ENCODE results near the gene APBA2. TPM values are rescaled to one million over a fixed set of nuclear protein-coding genes. Genes with fewer than 3 reads are reported as not detected.

Gene APBA2
- total and polyA plus RNA-seq, 2 donors: 6.7 to 15.3 TPM

DNA sequence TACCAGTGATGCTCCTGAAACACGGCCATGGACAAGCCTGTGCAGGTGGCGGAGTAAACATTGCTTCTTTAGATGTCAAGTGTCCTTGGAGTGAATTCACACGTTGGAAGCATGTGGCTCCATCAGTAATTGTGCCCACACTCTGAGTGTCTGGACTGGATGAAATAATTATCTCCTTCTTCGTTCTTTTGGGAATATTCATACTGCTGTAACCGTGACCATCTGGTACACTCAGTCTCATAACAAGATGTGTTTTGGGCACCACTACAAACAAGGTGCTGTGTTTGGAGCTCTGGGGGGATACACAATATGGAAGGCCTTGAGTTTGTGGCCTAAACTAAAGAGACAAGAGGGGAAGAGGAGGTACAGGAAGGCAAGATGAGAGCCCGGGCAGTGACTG lies 165.6 kb downstream of the APBA2 start:
- no peak for DNase-seq (ENCODE audit: low read depth in 6 of 9, low spot score in 9 of 9)
- peaks cover 8 to 9% of the 10 kb centered on the region in 2 donors for H3K4me1 ChIP-seq (ENCODE audit: control insufficient read depth in 2 of 2, insufficient read depth in 2 of 2, low read length in 2 of 2)
- WGBS: 89% methylated on average over 6 of the region's 6 CpGs

GRCh38 chr15:29053006-29053405 lies 167.2 kb downstream of the APBA2 start:
- DNase-seq (ENCODE audit: low read depth in 6 of 9, low spot score in 9 of 9): no peak
- 97% methylated on average over 8 of the region's 8 CpGs for WGBS
- no peak overlapping the region for H3K4me3 ChIP-seq (ENCODE audit: low read length in 2 of 2)
- H3K27me3 ChIP-seq (ENCODE audit: control insufficient read depth in 2 of 2, insufficient read depth in 1 of 2, low read length in 1 of 2): no peaks in the 10 kb centered on the region
- H3K9me3 ChIP-seq (ENCODE audit: control insufficient read depth in 2 of 2, insufficient read depth in 1 of 2, low read length in 1 of 2): no peaks in the 10 kb centered on the region
- peaks cover 8 to 9% of the 10 kb centered on the region in 2 donors for H3K4me1 ChIP-seq (ENCODE audit: control insufficient read depth in 2 of 2, insufficient read depth in 2 of 2, low read length in 2 of 2)
- H3K27ac ChIP-seq (ENCODE audit: low read depth in 1 of 2, low read length in 1 of 2): no peak overlapping the region
- H3K36me3 ChIP-seq (ENCODE audit: control insufficient read depth in 2 of 2, insufficient read depth in 2 of 2, low read length in 1 of 2): no peaks in the 10 kb centered on the region

More for the DNA sequence above, 165.6 kb downstream of the APBA2 start:
- H3K9me3 ChIP-seq (ENCODE audit: control insufficient read depth in 2 of 2, insufficient read depth in 1 of 2, low read length in 1 of 2): no peaks in the 10 kb centered on the region
- H3K27ac ChIP-seq (ENCODE audit: low read depth in 1 of 2, low read length in 1 of 2): no peak overlapping the region
- no peaks in the 10 kb centered on the region for H3K27me3 ChIP-seq (ENCODE audit: control insufficient read depth in 2 of 2, insufficient read depth in 1 of 2, low read length in 1 of 2)
- no peaks in the 10 kb centered on the region for H3K36me3 ChIP-seq (ENCODE audit: control insufficient read depth in 2 of 2, insufficient read depth in 2 of 2, low read length in 1 of 2)
- H3K4me3 ChIP-seq (ENCODE audit: low read length in 2 of 2): no peak overlapping the region

GRCh38 chr15:29053661-29054131 lies 167.9 kb downstream of the APBA2 start:
- peaks cover 8 to 9% of the 10 kb centered on the region in 2 donors for H3K4me1 ChIP-seq (ENCODE audit: control insufficient read depth in 2 of 2, insufficient read depth in 2 of 2, low read length in 2 of 2)
- no peak overlapping the region for H3K27ac ChIP-seq (ENCODE audit: low read depth in 1 of 2, low read length in 1 of 2)
- H3K27me3 ChIP-seq (ENCODE audit: control insufficient read depth in 2 of 2, insufficient read depth in 1 of 2, low read length in 1 of 2): no peaks in the 10 kb centered on the region
- H3K4me3 ChIP-seq (ENCODE audit: low read length in 2 of 2): no peak overlapping the region
- H3K9me3 ChIP-seq (ENCODE audit: control insufficient read depth in 2 of 2, insufficient read depth in 1 of 2, low read length in 1 of 2): no peaks in the 10 kb centered on the region
- no peak for DNase-seq (ENCODE audit: low read depth in 6 of 9, low spot score in 9 of 9)
- WGBS: 97% methylated on average over 18 of the region's 18 CpGs
- no peaks in the 10 kb centered on the region for H3K36me3 ChIP-seq (ENCODE audit: control insufficient read depth in 2 of 2, insufficient read depth in 2 of 2, low read length in 1 of 2)

DNA sequence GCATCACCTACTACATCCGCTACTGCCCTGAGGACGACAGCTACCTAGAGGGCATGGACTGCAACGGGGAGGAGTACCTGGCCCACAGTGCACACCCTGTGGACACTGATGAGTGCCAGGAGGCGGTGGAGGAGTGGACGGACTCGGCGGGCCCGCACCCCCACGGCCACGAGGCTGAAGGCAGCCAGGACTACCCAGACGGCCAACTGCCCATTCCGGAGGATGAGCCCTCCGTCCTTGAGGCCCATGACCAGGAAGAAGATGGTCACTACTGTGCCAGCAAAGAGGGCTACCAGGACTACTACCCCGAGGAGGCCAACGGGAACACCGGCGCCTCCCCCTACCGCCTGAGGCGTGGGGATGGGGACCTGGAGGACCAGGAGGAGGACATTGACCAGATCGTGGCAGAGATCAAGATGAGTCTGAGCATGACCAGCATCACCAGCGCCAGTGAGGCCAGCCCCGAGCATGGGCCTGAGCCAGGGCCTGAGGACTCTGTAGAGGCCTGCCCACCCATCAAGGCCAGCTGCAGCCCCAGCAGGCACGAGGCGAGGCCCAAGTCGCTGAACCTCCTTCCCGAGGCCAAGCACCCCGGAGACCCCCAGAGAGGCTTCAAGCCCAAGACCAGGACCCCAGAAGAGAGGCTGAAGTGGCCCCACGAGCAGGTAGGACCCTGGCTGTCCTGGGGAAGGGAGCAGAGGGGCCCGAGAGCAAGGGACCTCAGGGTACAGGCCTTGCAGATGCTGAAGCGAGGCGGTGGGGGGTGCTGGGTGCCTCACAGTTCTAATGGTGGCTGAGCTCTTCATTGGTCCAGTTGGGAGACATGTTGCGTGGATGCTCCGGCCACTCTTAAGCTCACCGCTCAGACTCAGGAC lies 168.6 kb downstream of the APBA2 start:
- H3K9me3 ChIP-seq (ENCODE audit: control insufficient read depth in 2 of 2, insufficient read depth in 1 of 2, low read length in 1 of 2): no peaks in the 10 kb centered on the region
- peaks cover 8 to 9% of the 10 kb centered on the region in 2 donors for H3K4me1 ChIP-seq (ENCODE audit: control insufficient read depth in 2 of 2, insufficient read depth in 2 of 2, low read length in 2 of 2)
- WGBS: 97% methylated on average over 34 of the region's 34 CpGs
- H3K4me3 ChIP-seq (ENCODE audit: low read length in 2 of 2): no peak overlapping the region
- no peak for DNase-seq (ENCODE audit: low read depth in 6 of 9, low spot score in 9 of 9)
- H3K27ac ChIP-seq (ENCODE audit: low read depth in 1 of 2, low read length in 1 of 2): no peak overlapping the region
- H3K27me3 ChIP-seq (ENCODE audit: control insufficient read depth in 2 of 2, insufficient read depth in 1 of 2, low read length in 1 of 2): no peaks in the 10 kb centered on the region
- H3K36me3 ChIP-seq (ENCODE audit: control insufficient read depth in 2 of 2, insufficient read depth in 2 of 2, low read length in 1 of 2): no peaks in the 10 kb centered on the region

- H3K4me3 ChIP-seq (ENCODE audit: low read length in 2 of 2): no peak overlapping the region
- H3K36me3 ChIP-seq (ENCODE audit: control insufficient read depth in 2 of 2, insufficient read depth in 2 of 2, low read length in 1 of 2): no peaks in the 10 kb centered on the region
- no peaks in the 10 kb centered on the region for H3K9me3 ChIP-seq (ENCODE audit: control insufficient read depth in 2 of 2, insufficient read depth in 1 of 2, low read length in 1 of 2)
- peaks cover 5 to 6% of the 10 kb centered on the region in 2 donors for H3K4me1 ChIP-seq (ENCODE audit: control insufficient read depth in 2 of 2, insufficient read depth in 2 of 2, low read length in 2 of 2)
- no peak for DNase-seq (ENCODE audit: low read depth in 6 of 9, low spot score in 9 of 9)
- H3K27me3 ChIP-seq (ENCODE audit: control insufficient read depth in 2 of 2, insufficient read depth in 1 of 2, low read length in 1 of 2): no peaks in the 10 kb centered on the region
- 85% methylated on average over 7 of the region's 7 CpGs for WGBS
- no peak overlapping the region for H3K27ac ChIP-seq (ENCODE audit: low read depth in 1 of 2, low read length in 1 of 2)
Observed at GRCh38 chr15:29055876-29056275, 170.1 kb downstream of the APBA2 start.

- WGBS: 86% methylated on average over 4 of the region's 4 CpGs
- H3K9me3 ChIP-seq (ENCODE audit: control insufficient read depth in 2 of 2, insufficient read depth in 1 of 2, low read length in 1 of 2): no peaks in the 10 kb centered on the region
- no peak for DNase-seq (ENCODE audit: low read depth in 6 of 9, low spot score in 9 of 9)
- no peaks in the 10 kb centered on the region for H3K4me1 ChIP-seq (ENCODE audit: control insufficient read depth in 2 of 2, insufficient read depth in 2 of 2, low read length in 2 of 2)
- no peak overlapping the region for H3K4me3 ChIP-seq (ENCODE audit: low read length in 2 of 2)
- no peak overlapping the region for H3K27ac ChIP-seq (ENCODE audit: low read depth in 1 of 2, low read length in 1 of 2)
- no peaks in the 10 kb centered on the region for H3K27me3 ChIP-seq (ENCODE audit: control insufficient read depth in 2 of 2, insufficient read depth in 1 of 2, low read length in 1 of 2)
- H3K36me3 ChIP-seq (ENCODE audit: control insufficient read depth in 2 of 2, insufficient read depth in 2 of 2, low read length in 1 of 2): no peaks in the 10 kb centered on the region
Observed at GRCh38 chr15:29056839-29057450, 171.2 kb downstream of the APBA2 start.

DNA sequence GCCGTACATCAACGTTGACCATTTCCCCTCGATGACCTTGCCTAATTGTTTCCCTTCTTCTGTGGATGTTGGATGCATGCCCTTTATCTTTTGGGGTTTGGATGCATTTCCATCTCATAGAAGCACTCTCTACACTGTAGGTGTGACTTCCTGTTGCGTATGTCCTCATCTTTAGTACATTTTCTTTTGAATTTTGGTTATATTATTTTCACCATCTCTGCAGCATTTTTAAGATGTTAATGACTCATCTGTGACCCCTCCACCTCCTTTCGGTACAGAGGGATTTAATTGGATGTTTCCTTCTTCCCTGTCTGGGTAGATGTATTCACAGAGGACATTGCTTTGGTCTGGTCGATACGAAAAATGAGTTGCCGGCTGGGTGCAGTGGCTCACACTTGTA lies 172.1 kb downstream of the APBA2 start:
- no peak overlapping the region for H3K4me3 ChIP-seq (ENCODE audit: low read length in 2 of 2)
- no peak for DNase-seq (ENCODE audit: low read depth in 6 of 9, low spot score in 9 of 9)
- no peaks in the 10 kb centered on the region for H3K4me1 ChIP-seq (ENCODE audit: control insufficient read depth in 2 of 2, insufficient read depth in 2 of 2, low read length in 2 of 2)
- no peaks in the 10 kb centered on the region for H3K27me3 ChIP-seq (ENCODE audit: control insufficient read depth in 2 of 2, insufficient read depth in 1 of 2, low read length in 1 of 2)
- no peak overlapping the region for H3K27ac ChIP-seq (ENCODE audit: low read depth in 1 of 2, low read length in 1 of 2)
- no peaks in the 10 kb centered on the region for H3K9me3 ChIP-seq (ENCODE audit: control insufficient read depth in 2 of 2, insufficient read depth in 1 of 2, low read length in 1 of 2)
- H3K36me3 ChIP-seq (ENCODE audit: control insufficient read depth in 2 of 2, insufficient read depth in 2 of 2, low read length in 1 of 2): no peaks in the 10 kb centered on the region
- WGBS: 97% methylated on average over 8 of the region's 8 CpGs

GRCh38 chr15:29058903-29059539 lies 173.2 kb downstream of the APBA2 start:
- H3K9me3 ChIP-seq (ENCODE audit: control insufficient read depth in 2 of 2, insufficient read depth in 1 of 2, low read length in 1 of 2): no peaks in the 10 kb centered on the region
- no peak overlapping the region for H3K27ac ChIP-seq (ENCODE audit: low read depth in 1 of 2, low read length in 1 of 2)
- no peak for DNase-seq (ENCODE audit: low read depth in 6 of 9, low spot score in 9 of 9)
- no peak overlapping the region for H3K4me3 ChIP-seq (ENCODE audit: low read length in 2 of 2)
- no peaks in the 10 kb centered on the region for H3K36me3 ChIP-seq (ENCODE audit: control insufficient read depth in 2 of 2, insufficient read depth in 2 of 2, low read length in 1 of 2)
- 89% methylated on average over 6 of the region's 6 CpGs for WGBS
- H3K27me3 ChIP-seq (ENCODE audit: control insufficient read depth in 2 of 2, insufficient read depth in 1 of 2, low read length in 1 of 2): no peaks in the 10 kb centered on the region
- H3K4me1 ChIP-seq (ENCODE audit: control insufficient read depth in 2 of 2, insufficient read depth in 2 of 2, low read length in 2 of 2): no peaks in the 10 kb centered on the region
